ENCODE results near the gene CCDC134. TPM values are rescaled to one million over a fixed set of nuclear protein-coding genes. Genes with fewer than 3 reads are reported as not detected.
"Not testable (repeated sequence)": the region's sequence is repeated elsewhere in the genome, so short reads cannot be mapped to it uniquely, and the experiment has no call there.

The CCDC134 gene
- total RNA-seq, 1 experiment from 2014 or later = 8.1 TPM

DNA sequence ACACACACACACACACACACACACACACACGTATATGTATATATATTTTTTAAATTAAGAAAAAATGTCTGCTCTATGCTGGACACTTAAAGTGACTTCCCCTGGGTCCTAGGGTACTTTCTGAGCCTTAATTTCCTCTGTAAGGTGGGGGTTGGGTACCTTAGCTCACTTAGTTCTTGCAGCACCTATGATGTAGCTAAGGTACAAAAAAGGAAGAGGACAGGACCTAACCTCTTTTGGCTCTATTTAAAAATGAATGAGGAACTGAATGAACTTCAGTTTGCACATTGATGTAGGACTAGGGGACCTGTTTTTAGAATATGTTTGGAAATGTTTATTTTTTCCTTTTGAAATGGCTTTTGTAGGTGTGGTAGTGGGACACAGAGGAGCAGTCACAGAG is 43.6 kb downstream of the CCDC134 start:
- no peak for DNase-seq (ENCODE audit: low read depth)

DNA sequence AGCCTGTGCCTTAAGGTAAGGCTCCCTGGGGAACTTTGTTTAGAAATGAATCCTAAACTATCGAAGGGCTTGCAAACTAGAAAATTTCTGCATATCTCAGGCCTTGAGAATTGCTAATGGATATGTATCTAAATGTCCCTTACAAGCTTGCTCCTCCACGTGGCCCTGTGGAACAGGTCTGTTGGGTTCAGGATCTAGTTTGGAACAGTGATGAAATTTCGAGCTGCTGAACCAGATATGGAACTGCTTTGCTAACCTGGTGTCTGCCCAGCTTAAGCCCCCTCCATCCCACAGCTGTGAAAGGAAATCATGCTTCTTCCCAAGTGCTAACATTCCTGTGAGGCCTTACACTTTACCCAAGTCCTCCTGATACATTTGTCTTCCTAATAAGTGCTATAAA is 44.0 kb downstream of the CCDC134 start:
- DNase-seq (ENCODE audit: low read depth) = no peak

DNA sequence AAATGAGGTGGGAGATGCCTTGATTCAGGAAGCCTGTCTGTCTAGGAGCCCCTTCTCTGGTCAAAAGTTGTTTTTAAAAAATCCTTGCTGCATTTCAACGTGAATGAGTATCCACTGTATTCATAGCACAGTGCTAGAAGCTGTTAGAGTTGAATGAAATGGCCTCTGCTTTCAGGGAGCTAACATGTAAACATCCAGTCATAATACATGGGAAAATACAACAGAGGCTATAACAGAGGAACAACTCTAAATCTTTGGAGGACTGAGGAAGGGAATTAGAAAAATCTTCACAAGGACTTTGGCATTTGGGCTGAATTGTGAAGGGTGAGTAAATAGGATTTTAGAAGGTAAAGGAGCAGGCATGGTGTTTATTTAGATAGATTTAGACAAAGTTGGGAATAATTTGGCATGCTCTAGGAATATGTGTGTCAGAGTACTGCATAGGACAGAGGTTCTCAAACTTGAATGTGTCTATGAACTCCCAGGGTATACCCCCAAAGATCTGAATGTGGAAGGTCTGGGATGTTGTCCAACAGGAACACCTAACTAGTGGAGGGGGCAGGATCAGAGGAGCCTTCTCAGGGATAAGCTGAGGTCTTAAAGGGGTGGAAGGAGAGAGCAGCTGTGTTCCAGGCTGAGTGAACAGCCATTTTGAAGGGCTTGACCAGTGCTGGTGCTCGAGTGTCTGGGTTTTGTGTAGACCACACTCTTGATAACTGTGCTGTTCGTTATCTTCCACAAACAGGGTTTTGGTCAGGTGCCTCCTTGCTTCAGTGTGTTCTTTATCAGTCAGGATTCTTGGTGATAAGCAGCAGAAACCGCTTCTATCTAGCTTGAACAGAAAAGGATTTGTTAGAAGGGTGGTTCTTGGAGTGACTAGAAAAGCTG is 45.1 kb downstream of the CCDC134 start:
- DNase-seq (ENCODE audit: low read depth) = no peak

DNA sequence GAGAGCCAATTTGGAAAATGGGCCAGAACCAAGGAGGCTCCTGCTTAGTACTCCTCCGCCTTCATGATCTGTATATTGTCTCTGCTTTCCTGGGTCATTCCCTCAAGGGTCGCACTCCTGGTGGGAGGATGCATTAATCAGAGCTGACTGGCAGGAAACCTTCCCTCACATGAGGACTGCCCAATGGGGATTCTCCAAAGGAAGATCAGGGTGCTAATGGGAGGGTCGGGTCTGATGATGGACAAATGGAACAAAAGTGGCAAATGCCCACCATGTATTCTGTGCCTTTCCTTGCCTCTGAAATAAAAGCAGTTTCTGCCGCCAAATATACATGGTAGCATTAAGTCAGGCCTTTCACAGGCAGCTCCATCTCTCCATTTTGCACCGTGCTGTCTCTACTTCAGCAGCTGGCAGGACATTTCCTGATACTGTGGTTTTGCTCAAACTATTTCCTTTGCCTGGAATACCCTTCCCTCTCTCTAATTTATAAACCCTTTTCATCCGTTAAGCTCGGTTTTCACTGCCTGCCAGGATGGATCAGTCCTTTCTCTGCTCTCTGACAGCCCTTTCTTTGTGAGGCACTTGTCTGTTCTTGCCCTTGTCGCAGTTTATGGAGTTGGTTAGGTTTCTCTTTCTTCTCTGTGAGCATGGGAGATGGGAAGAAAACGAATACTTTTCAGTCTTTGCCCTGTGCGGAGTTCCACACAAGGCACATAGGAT is 45.9 kb downstream of the CCDC134 start:
- no peak for DNase-seq (ENCODE audit: low read depth)

DNA sequence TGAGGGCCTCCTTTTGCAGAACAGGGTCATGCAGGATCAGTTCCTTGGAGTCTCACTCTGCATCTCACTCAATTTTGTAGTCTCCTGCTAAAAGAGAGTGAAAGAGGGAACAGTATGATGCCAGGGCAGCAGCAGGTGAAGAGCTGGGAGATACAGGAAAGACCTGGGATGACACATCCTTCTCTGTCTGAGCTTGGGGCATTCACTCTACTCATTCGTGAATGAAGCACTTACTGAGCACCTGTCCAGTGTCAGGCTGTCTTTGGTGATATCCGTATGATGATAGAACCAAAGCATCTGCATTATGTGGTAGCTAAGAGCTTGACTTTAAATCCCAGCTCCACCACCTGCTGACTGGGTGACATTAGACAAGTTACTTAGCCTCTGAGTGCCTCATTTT is 46.8 kb downstream of the CCDC134 start:
- no peak for DNase-seq (ENCODE audit: low read depth)

DNA sequence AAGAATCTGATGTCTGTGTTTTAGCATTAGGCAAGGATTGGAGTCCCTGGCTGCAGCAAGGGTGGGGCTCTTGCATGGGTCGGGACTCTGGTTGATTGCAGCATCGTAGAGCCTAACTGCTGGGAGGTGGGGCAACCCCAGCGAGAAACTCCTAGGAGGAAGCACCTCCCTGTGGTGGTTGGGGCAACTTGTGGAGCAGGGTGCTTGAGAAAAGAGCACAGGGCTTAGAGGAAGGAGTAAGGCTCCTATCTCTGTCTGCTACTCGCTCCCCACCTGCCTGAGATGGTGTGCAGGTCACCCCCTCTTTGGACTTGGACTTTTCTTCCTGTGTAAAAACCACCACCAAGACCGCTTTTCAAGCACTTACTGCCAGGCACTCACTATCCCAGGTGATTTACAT is 48.0 kb downstream of the CCDC134 start:
- no peak for DNase-seq (ENCODE audit: low read depth)

DNA sequence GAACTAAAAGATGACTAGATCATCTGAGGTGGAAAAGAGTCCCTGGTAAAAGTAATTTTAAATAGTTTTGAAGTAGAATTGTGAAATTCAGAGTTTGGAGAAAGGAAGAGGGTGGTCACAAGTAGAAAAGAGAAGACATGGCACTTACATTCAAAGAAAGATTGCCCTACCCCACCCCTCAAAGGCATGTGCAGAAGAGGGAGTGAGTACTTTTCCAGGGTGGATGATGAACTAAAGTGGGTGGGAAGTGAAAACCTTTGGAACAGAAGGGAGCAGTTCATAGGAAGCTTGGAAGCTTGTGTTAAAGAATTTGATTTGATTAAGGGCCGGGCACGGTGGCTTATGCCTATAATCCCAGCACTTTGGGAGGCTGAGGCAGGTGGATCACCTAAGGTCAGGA is 56.0 kb downstream of the CCDC134 start:
- no peak for DNase-seq (ENCODE audit: low read depth)

DNA sequence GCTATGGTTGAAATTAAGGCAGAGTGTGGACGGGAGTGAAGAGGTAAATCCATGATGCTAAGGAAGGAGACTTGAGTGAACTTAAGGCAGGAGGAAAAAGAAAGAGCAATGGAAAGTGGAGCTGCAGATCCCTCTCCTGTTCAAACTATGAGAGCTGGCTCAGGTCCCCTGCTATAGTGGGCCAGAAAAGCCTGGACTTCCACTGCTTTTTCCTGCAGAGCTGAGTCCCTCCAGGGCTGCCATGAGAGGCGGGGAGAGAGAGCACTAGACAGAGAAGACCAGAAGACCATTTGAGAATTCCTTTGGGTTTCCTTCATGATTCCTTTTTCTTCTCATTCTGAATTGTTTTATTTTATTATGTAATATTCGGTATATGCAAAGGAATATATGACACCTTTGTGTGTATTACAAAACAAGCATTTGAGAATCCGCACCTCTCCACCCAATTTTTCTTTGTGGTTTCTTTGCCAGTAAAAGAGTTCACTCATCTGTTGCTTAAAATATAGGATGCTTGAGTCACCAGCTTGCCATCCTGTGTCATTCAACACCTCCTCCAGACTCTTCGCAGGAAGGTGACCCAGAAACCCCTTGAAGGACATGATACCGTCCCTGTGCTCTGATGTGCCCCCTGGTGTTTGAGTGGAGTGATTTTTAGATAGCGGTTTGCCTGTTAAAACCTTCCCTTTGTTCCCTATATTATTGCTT is 56.8 kb downstream of the CCDC134 start:
- peak; percentile 62 for DNase-seq (ENCODE audit: low read depth)

DNA sequence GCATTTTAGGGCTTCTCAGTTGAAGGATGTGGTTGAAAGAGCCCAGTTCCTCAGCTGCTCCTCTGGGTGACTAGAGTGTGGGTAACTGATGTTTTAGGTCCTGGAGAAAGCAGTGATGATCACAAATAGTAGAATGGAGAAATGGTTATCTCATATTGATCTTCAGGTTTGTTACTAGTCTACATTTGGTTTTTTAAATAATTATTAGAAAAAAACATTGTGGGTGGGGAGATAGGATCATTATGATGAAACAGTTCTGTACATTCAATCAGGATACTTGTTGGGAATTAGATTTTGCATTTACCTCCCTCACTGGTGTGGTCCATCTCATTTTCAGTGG is 57.4 kb downstream of the CCDC134 start:
- no peak for DNase-seq (ENCODE audit: low read depth)

DNA sequence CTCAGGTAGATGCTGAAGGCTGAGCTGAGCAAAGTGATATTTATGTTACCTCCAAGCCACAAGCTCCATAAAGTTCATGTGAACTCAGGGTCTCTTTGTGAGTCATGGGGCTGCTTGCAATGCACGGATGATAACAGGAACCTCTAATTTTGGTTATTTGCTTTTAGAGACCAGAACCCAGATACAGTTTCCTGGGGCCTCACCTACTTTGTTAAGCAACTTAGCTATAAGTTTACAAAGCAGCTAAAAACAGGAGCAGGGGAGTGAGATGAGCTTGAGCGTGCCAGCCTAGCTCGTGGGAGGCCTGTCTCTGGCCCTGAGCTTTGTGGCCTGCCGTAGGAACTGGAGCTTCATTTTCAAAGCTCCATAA is 61.7 kb downstream of the CCDC134 start:
- no peak for DNase-seq (ENCODE audit: low read depth)

DNA sequence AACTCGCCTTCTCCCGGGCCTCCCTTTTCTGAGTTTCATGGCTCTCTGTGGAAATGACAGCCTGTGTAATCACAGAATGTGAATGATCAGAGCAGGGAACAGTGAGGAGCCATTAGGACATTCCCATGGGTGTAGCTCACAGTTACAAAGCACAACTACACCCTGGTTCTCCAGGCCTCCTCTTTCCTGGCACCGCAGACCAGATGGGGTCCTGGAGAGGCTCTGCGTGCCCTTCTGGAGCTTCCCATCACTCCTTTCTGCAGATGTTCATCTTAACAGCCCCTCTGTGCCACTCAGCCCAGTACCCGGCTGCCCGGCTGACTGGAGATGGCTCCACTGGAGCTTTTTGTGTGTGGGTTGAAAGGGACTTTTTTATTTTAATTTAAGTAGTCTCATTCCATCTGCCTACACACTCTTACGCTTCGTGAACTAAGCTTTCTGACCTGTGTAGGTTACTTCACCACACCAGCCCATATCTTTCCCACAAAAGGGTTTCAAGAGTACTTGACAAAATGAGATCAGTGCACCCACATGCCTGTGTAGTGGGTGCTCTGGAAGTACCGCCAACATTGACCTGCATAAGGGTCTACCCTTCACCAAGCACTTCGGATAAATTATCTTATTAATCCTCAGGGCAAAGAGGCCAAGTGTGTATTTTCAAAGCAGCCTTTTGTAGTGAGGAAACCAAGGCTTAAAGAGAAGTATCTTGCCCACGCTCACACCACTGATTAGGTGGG is 62.2 kb downstream of the CCDC134 start:
- no peak for DNase-seq (ENCODE audit: low read depth)

DNA sequence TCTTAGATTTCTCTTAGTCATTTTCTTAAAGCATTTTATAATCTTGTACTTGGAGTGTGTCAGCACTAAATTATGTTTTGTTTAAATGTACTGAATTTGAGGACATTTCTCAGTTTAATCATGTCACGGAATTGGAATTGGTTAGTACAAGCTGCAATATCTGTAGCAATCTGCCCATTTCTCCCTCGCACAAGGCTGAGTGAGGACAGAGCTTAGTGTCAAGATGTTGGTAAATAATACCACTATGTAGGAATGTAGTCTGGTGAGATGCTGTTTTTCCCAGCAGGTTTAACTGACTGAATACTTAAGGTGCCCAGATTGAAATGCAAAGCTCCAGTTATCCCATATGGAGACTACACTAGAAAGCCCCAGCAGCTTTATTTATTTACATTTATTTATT is 63.0 kb downstream of the CCDC134 start:
- no peak for DNase-seq (ENCODE audit: low read depth)

DNA sequence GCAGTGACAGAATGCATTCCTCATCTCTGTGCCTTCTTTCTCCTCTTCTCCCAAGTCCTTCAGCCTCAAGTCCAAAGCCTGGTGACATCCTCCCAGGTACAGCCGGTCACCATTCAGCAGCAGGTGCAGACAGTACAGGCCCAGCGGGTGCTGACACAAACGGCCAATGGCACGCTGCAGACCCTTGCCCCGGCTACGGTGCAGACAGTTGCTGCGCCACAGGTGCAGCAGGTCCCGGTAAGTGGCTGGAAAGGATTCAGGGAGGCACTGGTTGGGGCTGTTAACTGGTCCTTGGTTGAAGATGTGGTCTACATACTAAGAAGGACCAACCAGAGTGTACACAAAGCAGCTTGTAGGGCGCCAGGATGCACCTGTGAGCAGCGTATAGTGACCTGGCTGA is 68.1 kb downstream of the CCDC134 start:
- DNase-seq (ENCODE audit: low read depth) = no peak

DNA sequence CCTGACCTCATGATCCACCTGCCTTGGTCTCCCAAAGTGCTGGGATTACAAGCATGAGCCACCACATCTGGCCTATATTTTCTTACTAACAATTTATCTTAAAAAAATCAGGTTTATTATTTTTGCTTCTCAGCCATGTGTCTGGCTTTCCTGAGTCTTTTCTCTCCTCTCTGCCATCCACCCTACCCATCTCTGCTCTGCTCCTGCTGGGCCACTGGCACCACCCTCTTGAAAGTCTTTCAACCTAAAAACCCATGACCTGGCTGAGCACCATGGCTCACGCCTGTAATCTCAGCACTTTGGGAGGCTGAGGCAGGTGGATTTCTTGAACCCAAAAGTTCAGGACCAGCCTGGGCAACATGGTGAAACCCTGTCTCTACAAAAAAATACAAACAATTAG is 69.6 kb downstream of the CCDC134 start:
- not testable (repeated sequence) for DNase-seq (ENCODE audit: low read depth)

DNA sequence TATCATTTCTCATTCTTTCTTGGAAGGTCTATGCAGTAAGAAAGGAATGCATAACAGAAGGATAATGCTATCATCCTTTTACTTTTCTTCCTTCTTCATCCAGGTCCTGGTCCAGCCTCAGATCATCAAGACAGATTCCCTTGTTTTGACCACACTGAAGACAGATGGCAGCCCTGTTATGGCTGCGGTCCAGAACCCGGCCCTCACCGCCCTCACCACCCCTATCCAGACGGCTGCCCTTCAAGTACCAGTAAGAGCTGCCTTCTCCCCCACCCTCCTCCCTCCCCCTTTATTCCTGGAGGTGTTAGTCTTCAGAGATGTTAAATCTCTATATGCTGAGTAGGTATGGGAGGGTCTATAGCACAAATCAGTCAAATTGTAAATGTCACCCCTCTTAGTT is 70.3 kb downstream of the CCDC134 start:
- DNase-seq (ENCODE audit: low read depth) = no peak

DNA sequence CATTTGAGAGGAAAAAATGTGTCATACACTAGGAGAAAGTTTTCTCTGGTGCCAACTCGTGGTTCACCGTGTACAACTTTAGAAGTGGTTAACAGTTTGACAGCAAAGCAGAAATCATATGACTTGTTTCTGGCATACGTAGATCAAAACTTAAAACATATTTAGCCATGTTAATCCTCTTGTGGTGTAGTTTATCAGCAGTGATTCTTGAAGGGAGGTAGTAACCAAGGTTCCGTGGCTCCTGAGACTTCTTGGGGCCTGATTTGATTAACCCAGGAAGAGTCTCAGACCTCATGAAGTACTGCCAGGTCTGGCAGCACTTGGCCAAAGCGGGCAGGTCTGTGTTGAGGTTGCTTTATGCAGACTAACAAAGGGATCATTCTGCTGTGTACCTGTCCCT is 72.9 kb downstream of the CCDC134 start:
- no peak for DNase-seq (ENCODE audit: low read depth)

DNA sequence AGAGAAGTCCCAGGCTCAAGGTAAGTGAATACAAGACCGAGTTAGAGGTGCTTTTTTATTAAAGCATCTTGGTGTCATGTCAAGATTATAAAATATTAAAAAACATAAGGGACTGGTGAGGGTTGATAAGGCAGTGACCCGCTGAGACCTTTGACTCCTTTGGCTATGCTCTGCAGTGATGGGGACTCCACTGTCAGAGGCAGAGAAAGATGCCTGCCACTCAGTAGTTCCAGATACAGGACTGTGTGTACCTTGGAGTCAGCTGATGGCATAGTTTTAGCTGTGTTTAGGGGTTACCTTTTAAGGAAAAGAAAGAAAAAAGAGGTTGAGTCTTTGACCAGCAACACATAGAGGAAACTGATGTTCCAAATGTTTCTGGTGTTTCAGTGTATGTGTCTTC is 73.6 kb downstream of the CCDC134 start:
- DNase-seq (ENCODE audit: low read depth) = no peak

DNA sequence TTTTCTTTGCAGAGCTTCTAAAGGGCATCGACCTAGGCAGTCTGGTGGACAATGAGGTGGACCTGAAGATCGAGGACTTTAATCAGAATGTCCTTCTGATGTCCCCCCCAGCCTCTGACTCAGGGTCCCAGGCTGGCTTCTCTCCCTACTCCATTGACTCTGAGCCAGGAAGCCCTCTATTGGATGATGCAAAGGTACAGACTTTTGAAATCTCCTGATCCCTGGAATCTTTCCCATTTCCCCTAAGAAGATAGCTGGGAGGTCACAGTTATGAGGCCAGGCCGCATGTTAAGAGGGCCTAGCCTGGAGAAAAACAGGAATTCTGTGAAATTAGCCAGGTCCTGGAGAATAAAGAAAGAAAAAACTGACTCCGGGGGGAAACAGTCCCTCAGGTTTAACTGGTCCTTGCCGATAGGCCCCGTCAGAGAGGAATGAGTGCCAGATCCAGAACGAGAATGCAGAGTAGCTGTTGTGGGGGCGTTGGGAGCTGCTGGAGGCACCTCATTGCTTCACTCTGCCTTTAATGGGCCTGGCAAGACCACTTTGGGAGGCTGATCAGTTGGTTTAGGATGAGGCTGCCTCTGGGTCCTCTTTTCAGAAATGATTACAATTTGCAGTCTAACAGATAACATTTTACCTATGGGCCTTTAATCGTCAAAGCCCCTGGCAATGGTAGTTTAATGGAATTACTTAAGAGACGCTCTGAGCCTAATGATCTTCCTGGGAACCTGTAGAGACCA is 75.2 kb downstream of the CCDC134 start:
- no peak for DNase-seq (ENCODE audit: low read depth)

All from RPMI7951 (cell line).